Glomerular visceral epithelial cell (primary cell): ENCODE results near the gene TNFSF4.
A peak's percentile ranks its signal among the peaks of the same experiment; 100 is the strongest.
"Not testable (repeated sequence)": the region's sequence is repeated elsewhere in the genome, so short reads cannot be mapped to it uniquely, and the experiment has no call there.

Source experiments
- DNase-seq: peaks from one replicate; pipeline ENCODE4 v3.0.0-alpha.2; 2016; ENCODE audit errors: extremely low spot score

Gene TNFSF4

GRCh38 chr1:173206816-173207568 is at the start of gene TNFSF4:
TSS of gene TNFSF4 (minus strand) at chr1:173207331. CDS start at chr1:173207176, 155 bp downstream.
- no peak for DNase-seq

GRCh38 chr1:173255214-173255813 is 48.2 kb upstream of the TNFSF4 start:
- peak; percentile 48 for DNase-seq

- DNase-seq, result no peak
These were observed 45.9 kb upstream of the TNFSF4 start for GRCh38 chr1:173253046-173253445.

GRCh38 chr1:173249349-173249748 is 42.2 kb upstream of the TNFSF4 start:
- DNase-seq, result no peak

- no peak for DNase-seq
These were observed 41.3 kb upstream of the TNFSF4 start for GRCh38 chr1:173248247-173248940.

- no peak for DNase-seq
These were observed 38.8 kb upstream of the TNFSF4 start for GRCh38 chr1:173245892-173246291.

- DNase-seq, result no peak
These were observed 36.2 kb upstream of the TNFSF4 start for GRCh38 chr1:173243300-173243699.

GRCh38 chr1:173241528-173242347 is 34.6 kb upstream of the TNFSF4 start:
- no peak for DNase-seq

GRCh38 chr1:173240609-173241008 is 33.5 kb upstream of the TNFSF4 start:
- no peak for DNase-seq

GRCh38 chr1:173239058-173239457 is 31.9 kb upstream of the TNFSF4 start:
- DNase-seq, result no peak

- no peak for DNase-seq
These were observed 27.8 kb upstream of the TNFSF4 start for GRCh38 chr1:173234899-173235298.

GRCh38 chr1:173234434-173234833 is 27.3 kb upstream of the TNFSF4 start:
- DNase-seq, result not testable (repeated sequence)

GRCh38 chr1:173229031-173229430 is 21.9 kb upstream of the TNFSF4 start:
- not testable (repeated sequence) for DNase-seq

- DNase-seq, result no peak
These were observed 17.8 kb upstream of the TNFSF4 start for GRCh38 chr1:173224949-173225348.

GRCh38 chr1:173224280-173224892 is 17.3 kb upstream of the TNFSF4 start:
- DNase-seq, result no peak

GRCh38 chr1:173223031-173223380 is 15.9 kb upstream of the TNFSF4 start:
- DNase-seq, result no peak

GRCh38 chr1:173222149-173223030 is 15.3 kb upstream of the TNFSF4 start:
- no peak for DNase-seq

GRCh38 chr1:173220157-173220556 is 13.0 kb upstream of the TNFSF4 start:
- DNase-seq, result no peak

GRCh38 chr1:173213665-173214064 is 6.5 kb upstream of the TNFSF4 start:
- no peak for DNase-seq

- no peak for DNase-seq
These were observed 5.9 kb upstream of the TNFSF4 start for GRCh38 chr1:173212952-173213491.
